ENCODE results near the gene CENPM. TPM values are rescaled to one million over a fixed set of nuclear protein-coding genes. Genes with fewer than 3 reads are reported as not detected.

Gene CENPM
- polyA plus RNA-seq, 1 donor, result 5.3 TPM

DNA sequence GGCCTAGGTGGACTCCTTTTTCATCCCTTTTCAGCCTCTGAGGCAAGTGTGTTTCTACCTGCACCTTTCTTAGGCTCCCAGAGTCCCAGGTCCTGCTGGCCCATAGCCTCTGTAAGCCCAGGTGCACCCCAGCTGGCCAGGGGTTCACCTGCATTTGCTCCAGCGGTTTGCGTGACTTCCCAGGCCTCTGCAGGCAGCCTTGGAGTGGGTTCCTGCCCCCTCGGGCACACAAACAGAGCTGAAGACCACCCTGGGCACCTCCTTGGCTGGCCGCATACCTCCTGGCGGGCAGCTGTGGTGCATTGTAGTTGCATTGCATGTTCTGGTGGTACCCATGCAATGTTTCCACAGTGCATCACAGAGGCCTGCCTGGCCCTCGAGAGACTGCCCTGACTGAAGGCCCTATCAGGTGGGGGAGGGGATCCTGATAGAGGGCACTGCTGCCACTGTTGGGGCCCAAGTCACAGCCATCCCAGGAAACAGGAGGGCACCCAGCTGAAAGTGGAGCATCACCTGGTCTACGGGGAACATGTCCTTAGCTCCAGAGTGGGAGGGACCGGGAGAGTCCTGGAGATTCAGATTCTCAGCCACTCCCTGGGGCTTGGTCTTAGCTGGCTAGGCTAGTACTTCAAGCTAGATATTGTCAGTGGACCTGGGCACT is 46.2 kb downstream of the CENPM start:
- DNase-seq (ENCODE audit: low read depth), result no peak

- no peak for DNase-seq (ENCODE audit: low read depth)
Measured at GRCh38 chr22:41899992-41900651, 46.8 kb downstream of the CENPM start.

DNA sequence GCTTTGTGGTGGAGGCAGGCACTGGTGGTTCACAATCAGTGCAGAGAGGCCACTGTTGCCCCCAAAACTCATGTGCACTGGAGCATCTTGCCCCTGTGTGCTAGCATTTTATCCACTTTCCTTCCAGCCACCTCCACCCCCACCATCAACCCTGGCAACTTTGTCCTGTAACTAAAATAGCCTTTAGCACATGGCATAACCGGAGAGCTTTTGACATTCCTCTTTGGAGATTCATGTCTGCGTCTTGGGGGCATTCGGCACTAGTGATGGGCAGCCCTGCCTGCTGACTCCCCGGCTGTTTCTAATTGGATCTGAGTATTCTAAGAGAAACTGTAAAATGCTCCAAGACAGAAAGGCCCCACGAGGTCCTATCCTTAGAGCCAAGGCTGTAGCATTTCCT is 47.8 kb downstream of the CENPM start:
- no peak for DNase-seq (ENCODE audit: low read depth)

- no peak for DNase-seq (ENCODE audit: low read depth)
Measured at GRCh38 chr22:41898645-41899044, 48.3 kb downstream of the CENPM start.

DNA sequence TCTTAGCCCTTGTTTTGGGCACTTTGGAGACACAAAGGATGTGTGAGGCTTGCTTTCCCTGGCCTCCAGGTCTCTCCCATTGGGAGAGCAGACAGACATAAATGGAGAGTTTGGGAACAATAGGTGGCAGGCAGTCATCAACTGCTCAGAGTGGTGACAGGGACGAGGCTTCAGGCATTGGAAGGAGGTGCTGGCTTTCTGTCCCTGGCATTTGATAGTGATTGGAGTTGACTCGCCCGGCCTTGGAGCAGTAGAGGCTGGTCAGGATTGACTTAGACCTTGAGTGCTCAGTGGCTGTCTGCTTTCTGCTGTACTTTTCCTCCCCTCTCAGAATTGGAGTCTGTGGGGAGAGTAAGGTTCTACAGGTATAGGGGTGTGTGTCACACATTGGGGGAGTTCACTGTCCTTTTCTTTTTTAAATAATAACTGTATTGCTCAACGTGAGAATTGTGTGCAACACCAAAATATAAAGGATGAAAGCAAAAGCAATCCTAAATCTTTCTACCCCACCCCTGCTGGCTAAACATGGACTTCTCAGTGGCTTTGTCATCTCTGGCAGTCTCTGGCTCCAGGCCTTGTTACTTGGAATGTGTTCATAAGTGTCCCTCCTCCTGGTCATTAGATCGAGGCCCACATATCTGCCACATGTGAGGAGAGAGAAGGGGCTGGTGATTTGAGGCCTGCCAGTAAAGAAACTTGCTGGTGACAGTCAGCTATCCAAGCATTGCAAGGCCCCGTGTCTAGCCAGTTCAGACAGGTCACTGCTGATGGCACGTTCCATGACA is 53.2 kb downstream of the CENPM start:
- no peak for DNase-seq (ENCODE audit: low read depth)

DNA sequence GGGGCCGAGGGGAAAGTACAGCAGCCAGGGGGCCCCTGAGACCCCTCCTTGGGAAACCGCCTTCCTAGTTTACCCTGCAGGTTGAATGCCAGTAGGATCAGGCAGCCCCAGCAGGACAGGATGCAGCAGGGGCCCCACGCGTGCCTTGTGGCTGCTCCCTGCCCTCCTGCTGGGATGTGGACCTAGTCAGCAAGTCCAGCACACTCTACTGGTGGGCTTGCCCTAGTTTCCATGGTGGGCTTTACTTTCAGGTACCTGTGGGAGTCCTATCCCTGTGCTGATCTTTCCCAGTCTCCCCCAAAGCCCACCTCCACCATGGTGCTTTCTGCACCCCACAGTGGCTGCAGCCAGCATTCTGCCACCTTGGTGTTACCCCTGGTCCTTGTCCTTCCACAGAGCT is 54.2 kb downstream of the CENPM start:
- DNase-seq (ENCODE audit: low read depth), result no peak

DNA sequence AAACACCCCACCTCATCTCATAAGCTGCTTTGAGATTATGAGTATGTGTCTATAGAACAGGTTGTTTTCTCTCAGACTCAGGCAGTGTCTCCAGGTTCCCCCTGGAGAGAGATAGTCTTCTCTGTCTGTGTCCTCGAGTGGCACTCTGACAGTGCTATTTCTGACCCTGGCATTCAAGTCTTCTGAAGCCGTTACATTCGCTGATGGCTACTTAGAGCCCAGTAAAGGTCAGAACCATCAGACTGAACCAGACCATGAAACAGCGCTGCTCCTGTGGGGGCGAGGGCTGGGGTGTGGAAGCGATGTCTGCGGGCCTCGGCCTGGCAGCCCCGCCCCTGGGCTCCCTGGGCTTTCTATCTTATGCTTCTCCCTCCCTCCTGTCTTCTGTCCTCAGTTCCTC is 55.5 kb downstream of the CENPM start:
- no peak for DNase-seq (ENCODE audit: low read depth)

Other genes starting within 250 kb of the CENPM start
- 0.68 TPM for gene MEI1, start 247.6 kb downstream of the CENPM start, polyA plus RNA-seq (ENCODE audit: insufficient read length)
- 9.4 TPM for gene CCDC134, start 146.5 kb downstream of the CENPM start, polyA plus RNA-seq (ENCODE audit: insufficient read length)
- gene SREBF2, start 114.0 kb downstream of the CENPM start, polyA plus RNA-seq (ENCODE audit: insufficient read length), result 84.4 TPM
- 0.33 TPM for gene SHISA8, start 32.1 kb downstream of the CENPM start, polyA plus RNA-seq (ENCODE audit: insufficient read length)
- 1.1 TPM for gene TNFRSF13C, start 20.3 kb downstream of the CENPM start, polyA plus RNA-seq (ENCODE audit: insufficient read length)
- 0.75 TPM for gene SEPTIN3, start 22.3 kb upstream of the CENPM start, polyA plus RNA-seq (ENCODE audit: insufficient read length)
- gene WBP2NL, start 51.6 kb upstream of the CENPM start, polyA plus RNA-seq (ENCODE audit: insufficient read length), result 1.7 TPM
- gene NAGA, start 123.7 kb upstream of the CENPM start, polyA plus RNA-seq (ENCODE audit: insufficient read length), result 17.1 TPM
- gene PHETA2, start 127.1 kb upstream of the CENPM start, polyA plus RNA-seq (ENCODE audit: insufficient read length), result 18.3 TPM
- 96.1 TPM for gene SMDT1, start 132.5 kb upstream of the CENPM start, polyA plus RNA-seq (ENCODE audit: insufficient read length)
- 117 TPM for gene NDUFA6, start 143.6 kb upstream of the CENPM start, polyA plus RNA-seq (ENCODE audit: insufficient read length)
- 1.2 TPM for gene CYP2D6, start 183.7 kb upstream of the CENPM start, polyA plus RNA-seq (ENCODE audit: insufficient read length)

Data from forelimb muscle (tissue), 1 donor.